ENCODE measurements around the gene EN2. TPM values are rescaled to one million over a fixed set of nuclear protein-coding genes. Genes with fewer than 3 reads are reported as not detected.

Gene EN2
- total and polyA plus RNA-seq, 10 donors = 0.03 to 0.04 TPM; not detected in 8

DNA sequence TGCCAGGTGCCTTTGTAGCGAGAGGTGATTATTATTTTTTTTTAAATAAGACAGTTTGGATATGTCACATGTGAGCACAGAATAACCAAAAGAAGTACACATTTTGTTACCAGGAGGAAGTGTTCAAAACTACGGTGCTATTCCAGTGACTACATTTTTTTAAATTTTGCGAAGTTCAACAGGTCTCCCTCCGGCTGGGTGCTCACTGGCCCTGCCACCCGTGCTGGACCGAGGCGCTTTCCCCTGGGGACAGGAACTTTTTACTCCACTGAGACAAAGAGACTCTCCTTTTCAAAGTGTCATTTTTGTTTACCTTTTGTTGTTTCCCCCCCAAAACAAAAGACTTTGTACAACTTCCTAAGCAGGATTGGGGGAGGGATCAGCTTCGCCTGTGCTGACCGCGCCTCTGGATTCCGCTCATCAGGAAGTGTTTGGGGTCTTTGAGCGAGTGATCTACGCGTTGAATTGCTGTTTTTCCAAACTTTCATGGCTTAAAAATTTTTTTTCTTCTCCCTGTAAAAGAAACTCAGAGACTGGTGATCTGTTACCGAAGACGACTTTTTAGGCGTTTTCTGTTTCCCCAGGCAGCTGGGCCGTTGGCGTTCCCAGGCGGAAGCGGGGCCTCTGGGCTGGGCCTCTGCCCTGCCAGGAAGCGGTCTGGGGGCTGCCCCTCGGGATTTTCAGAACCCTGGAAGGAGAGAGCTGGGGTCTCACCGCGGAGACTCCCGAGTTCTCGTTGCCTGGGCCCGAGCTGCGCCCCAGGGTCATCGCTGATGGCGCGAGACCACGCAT is 7.2 kb downstream of the EN2 start:
- peaks cover 12 to 38% (median 34%) of the 10 kb centered on the region in 6 donors for H3K4me1 ChIP-seq
- TF ChIP-seq POLR2AphosphoS5 (IDR thresholded peaks at IDR 0.05) = no peak
- TF ChIP-seq POLR2A (IDR thresholded peaks at IDR 0.05) = no peak
- TF ChIP-seq, protein P1, sequence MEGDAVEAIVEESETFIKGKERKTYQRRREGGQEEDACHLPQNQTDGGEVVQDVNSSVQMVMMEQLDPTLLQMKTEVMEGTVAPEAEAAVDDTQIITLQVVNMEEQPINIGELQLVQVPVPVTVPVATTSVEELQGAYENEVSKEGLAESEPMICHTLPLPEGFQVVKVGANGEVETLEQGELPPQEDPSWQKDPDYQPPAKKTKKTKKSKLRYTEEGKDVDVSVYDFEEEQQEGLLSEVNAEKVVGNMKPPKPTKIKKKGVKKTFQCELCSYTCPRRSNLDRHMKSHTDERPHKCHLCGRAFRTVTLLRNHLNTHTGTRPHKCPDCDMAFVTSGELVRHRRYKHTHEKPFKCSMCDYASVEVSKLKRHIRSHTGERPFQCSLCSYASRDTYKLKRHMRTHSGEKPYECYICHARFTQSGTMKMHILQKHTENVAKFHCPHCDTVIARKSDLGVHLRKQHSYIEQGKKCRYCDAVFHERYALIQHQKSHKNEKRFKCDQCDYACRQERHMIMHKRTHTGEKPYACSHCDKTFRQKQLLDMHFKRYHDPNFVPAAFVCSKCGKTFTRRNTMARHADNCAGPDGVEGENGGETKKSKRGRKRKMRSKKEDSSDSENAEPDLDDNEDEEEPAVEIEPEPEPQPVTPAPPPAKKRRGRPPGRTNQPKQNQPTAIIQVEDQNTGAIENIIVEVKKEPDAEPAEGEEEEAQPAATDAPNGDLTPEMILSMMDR (IDR thresholded peaks at IDR 0.05 in 8 of 11, conservative IDR thresholded peaks at IDR 0.05 in 3 of 11) = no peak
- no peak overlapping the region for H3K27ac ChIP-seq
- no peaks in the 10 kb centered on the region for H3K36me3 ChIP-seq
- intact Hi-C loops (cut with DNase I; ENCODE audit: low total_unique reads) = loop anchor here (10.0 kb wide), 1 partner anchor 90 kb away; no protein-coding TSS in a partner anchor
- no peaks in the 10 kb centered on the region for H3K9me3 ChIP-seq
- 8 to 13% (median 9%) methylated on average over 32 to 33 of the region's 33 CpGs for WGBS, 5 donors
- H3K27me3 ChIP-seq (replicated peaks in 1 of 7) = peaks cover 33 to 100% (median 100%) of the 10 kb centered on the region in 7 donors
- peak; percentile 56 for DNase-seq
- H3K4me3 ChIP-seq = no peak overlapping the region

DNA sequence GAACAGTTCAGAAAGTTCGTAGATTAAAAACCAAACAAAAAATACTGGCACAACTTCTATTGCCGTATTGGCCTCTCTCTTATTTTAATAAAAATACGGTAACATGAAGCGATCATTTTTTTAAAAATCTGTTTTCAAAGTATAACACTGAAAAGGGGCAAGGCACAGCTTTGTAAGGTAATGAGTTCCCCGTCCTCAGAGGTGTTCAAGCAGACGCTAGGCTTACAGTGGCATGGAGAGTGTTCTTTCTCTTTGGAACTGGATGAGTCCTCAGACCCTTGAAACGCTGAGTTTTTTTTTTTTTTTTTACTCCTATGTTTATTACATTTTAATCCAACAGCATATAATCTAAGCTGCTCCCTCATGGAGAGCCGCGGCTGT is 7.8 kb downstream of the EN2 start:
- Histone ChIP-seq H3K4me1 (peaks cover 12 to 38% (median 34%) of the 10 kb centered on the region in 6 donors), H3K4me3 (peak overlapping the region in 1 of 8 donors; percentile 58), H3K27me3 (replicated peaks in 1 of 7) (peaks cover 33 to 100% (median 100%) of the 10 kb centered on the region in 7 donors), H3K36me3 (no peaks in the 10 kb centered on the region), H3K27ac (no peak overlapping the region), H3K9me3 (no peaks in the 10 kb centered on the region)
- no peak for TF ChIP-seq POLR2AphosphoS5 (IDR thresholded peaks at IDR 0.05)
- TF ChIP-seq, protein P1 (IDR thresholded peaks at IDR 0.05 in 8 of 11, conservative IDR thresholded peaks at IDR 0.05 in 3 of 11) = no peak
- no peak for DNase-seq
- 10 to 16% (median 15%) methylated on average over 9 of the region's 9 CpGs for WGBS, 5 donors
- intact Hi-C loops (cut with DNase I; ENCODE audit: low total_unique reads) = loop anchor here (10.0 kb wide), 1 partner anchor 91 kb away; no protein-coding TSS in a partner anchor

DNA sequence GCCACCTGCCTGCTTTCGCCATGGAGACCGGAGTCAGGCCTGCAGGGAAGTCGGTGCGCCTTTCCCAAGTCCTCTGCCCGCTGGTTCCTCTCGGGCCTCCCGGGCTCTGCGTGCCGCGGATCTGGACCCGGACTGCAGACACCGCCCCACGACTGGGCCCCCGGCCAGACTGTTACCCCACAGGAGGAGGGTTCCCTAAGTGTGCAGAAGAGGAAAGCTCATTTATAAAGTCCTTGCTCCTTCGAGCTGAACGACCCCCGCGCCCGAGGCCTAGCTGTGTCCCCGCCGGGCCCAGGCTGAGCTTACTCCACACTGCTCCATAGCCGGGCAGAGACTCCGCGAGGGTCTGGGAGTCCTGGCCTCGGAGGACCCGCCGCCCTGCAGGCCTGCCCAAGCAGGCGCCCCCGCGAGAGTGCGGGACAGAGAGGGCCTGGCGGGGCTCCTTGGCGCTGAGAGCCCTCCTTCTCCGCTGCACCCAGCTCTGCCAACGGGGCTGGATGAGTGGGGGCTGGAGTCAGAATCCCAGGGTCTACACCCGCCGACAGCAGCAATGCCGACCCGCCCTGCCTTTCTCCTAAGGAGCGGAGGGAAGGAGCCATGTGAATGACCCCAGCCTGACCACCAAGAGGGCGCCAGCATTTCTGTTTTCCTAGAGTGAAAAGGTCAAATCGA is 8.3 kb downstream of the EN2 start:
- Histone ChIP-seq H3K36me3 (no peaks in the 10 kb centered on the region), H3K27ac (no peak overlapping the region), H3K4me3 (peak overlapping the region in 6 of 8 donors; percentile 0 to 58 (median 16)), H3K4me1 (peaks cover 12 to 38% (median 34%) of the 10 kb centered on the region in 6 donors), H3K27me3 (replicated peaks in 1 of 7) (peaks cover 36 to 100% (median 100%) of the 10 kb centered on the region in 7 donors), H3K9me3 (no peaks in the 10 kb centered on the region)
- TF ChIP-seq POLR2AphosphoS5 (IDR thresholded peaks at IDR 0.05) = no peak
- TF ChIP-seq POLR2A (IDR thresholded peaks at IDR 0.05) = no peak
- TF ChIP-seq, protein P1 (IDR thresholded peaks at IDR 0.05 in 8 of 11, conservative IDR thresholded peaks at IDR 0.05 in 3 of 11) = no peak
- DNase-seq = peak; percentile 64
- 6 to 8% (median 7%) methylated on average over 17 to 42 of the region's 42 CpGs for WGBS, 5 donors
- intact Hi-C loops (cut with DNase I; ENCODE audit: low total_unique reads) = loop anchor here (10.0 kb wide), 1 partner anchor 91 kb away; no protein-coding TSS in a partner anchor

Measured in spleen (tissue), 11 donors.